ENCODE measurements around the gene HMCES.
A peak's percentile ranks its signal among the peaks of the same experiment; 100 is the strongest.

Gene HMCES

DNA sequence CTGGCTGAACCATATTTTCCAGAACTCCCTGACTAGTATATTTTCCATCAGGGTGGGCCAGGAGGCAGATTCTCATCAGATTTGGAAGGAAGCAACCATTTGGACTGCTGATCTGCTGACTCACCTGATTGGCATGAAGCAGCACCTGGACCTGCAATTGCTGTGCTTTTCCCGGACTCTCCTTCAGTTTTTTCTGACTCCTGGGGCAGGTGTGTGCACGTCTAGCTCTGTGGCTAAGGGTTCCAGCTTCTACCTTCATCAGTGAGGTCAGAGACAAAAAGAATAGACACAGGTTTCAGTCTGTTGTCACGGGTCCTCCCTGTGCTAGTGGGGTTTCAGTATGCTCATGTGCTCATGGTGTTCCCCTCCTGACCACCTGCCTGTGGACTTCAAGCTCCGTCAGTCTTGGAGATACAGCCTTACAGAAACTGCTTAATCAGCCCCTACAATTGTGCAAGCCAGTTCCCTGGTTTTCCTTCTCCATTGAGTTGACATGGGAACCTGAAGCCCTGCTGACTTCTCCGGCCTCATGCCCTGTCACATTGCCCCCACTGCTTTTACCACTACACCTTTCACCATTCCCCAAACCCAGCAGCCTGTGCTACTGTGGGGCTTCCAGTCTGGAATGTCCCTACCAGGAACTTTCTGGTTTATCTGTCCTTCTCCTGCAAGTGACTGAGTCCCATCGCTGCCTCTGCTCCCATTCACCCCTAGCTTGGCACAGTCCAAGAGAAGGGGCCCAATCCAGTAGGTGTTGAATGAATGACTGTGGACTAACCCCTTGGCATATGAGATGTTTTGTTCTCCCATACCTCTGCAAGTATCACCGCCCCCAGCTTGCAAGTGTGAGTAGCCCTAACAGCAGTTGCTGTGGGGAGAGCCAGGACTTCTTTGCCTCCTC is 31.7 kb downstream of the HMCES start:
- no peak for DNase-seq (ENCODE audit: low read depth, low spot score)
- H3K4me3 ChIP-seq (ENCODE audit: low read depth, low read length) = no peak overlapping the region
- in situ Hi-C loops (cut with HindIII; ENCODE audit: low sequenced_read_pairs) = no loop called here
- TF ChIP-seq CTCF (IDR thresholded peaks at IDR 0.05; ENCODE audit: low read depth, low read length) = no peak

- TF ChIP-seq CTCF (IDR thresholded peaks at IDR 0.05; ENCODE audit: low read depth, low read length) = no peak
- H3K4me3 ChIP-seq (ENCODE audit: low read depth, low read length) = no peak overlapping the region
- in situ Hi-C loops (cut with HindIII; ENCODE audit: low sequenced_read_pairs) = no loop called here
- DNase-seq (ENCODE audit: low read depth, low spot score) = no peak
These were observed 32.6 kb downstream of the HMCES start for GRCh38 chr3:129311054-129311902.

GRCh38 chr3:129312021-129312639 is 33.5 kb downstream of the HMCES start:
- DNase-seq (ENCODE audit: low read depth, low spot score) = peak; percentile 11
- H3K4me3 ChIP-seq (ENCODE audit: low read depth, low read length) = no peak overlapping the region
- in situ Hi-C loops (cut with HindIII; ENCODE audit: low sequenced_read_pairs) = no loop called here
- no peak for TF ChIP-seq CTCF (IDR thresholded peaks at IDR 0.05; ENCODE audit: low read depth, low read length)

DNA sequence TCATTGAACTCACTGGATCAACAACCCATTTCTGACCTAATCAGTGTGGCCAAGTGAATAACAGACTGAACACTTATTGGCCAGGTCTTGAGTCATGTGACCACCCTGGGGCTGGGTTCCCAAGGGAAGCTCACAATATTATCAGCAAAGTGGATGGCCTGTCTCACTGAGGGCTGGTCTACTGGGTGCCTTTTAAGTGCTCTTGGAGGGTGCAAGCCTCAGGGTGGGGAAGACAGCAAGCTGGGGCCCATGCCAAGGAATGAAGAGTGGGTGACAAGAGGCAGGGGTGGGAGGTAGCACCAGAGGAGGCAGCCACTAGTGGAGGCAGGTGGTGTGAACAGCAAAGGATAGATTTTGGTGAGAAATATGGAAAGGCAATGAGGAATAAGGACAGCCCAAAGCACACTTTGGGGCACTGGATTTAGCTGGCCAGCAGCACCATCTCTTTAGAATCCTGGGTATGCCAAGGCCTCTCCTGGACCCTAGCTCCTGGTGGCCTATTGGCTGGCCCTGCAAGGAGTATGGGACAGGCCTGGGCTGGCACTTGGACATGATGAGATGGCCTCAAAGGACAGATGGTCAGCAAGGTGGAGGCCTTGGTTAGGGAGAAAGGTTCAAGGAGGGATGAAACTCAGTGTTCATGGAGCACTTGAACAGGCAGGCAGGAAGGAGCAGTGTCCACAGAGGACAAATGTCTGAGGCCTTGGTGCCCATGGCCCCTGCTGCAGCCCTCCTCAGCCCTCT is 34.2 kb downstream of the HMCES start:
- peak; percentile 8 for DNase-seq (ENCODE audit: low read depth, low spot score)
- H3K4me3 ChIP-seq (ENCODE audit: low read depth, low read length) = no peak overlapping the region
- in situ Hi-C loops (cut with HindIII; ENCODE audit: low sequenced_read_pairs) = no loop called here
- TF ChIP-seq CTCF (IDR thresholded peaks at IDR 0.05; ENCODE audit: low read depth, low read length) = no peak

DNA sequence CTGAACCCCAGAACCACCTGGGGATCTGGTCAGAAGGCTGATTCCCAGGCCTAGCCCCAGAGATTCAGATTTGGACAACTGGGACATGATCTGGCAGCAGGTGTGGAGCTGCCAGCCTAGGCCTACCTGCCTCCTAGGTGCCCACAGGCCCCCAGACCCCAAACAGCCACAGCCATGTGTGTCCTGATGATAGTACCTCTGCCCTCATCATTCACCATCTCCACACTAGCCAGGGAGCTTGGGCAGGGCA is 34.7 kb downstream of the HMCES start:
- TF ChIP-seq CTCF (IDR thresholded peaks at IDR 0.05; ENCODE audit: low read depth, low read length) = no peak
- H3K4me3 ChIP-seq (ENCODE audit: low read depth, low read length) = no peak overlapping the region
- no peak for DNase-seq (ENCODE audit: low read depth, low spot score)
- in situ Hi-C loops (cut with HindIII; ENCODE audit: low sequenced_read_pairs) = no loop called here

All from astrocyte of the spinal cord (primary cell).